Measurements from ENCODE around the gene PDZRN3.

PDZRN3 gene

DNA sequence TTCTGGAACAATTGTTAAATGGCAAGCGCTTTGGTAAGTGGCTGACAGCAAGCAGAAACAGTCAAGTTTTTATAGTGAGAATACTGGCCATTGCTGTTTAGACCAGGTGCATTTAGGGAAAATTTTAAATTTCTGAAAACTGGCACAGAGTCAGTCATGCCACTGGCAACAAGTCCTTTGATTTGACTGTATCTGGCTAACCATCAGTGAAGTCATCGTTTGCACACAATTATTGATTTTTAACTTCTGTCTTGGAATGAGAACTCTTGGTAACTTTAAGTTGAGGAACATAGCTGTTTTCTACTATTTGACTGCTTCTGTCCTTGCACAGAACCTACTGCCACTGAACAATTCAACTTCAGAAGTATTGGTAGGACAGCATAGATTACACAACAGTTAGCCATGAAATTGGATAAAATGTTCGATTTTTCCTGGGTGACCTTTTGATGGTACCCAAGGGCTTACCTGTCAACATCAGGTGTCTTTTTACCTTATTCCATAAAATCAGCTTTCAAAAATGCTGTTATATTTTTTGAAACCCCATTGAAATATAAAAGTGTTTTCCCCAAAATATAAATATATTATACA lies 225.0 kb downstream of the PDZRN3 start:
- Histone ChIP-seq H2AFZ (ENCODE audit: insufficient read depth, low read length, poor library complexity) (no peak overlapping the region), H3K14ac (ENCODE audit: low read length) (no peak overlapping the region)
- WGBS (ENCODE audit: extremely low coverage, insufficient coverage, insufficient read length) = no CpG with 5 or more reads among the region's 3 CpGs

DNA sequence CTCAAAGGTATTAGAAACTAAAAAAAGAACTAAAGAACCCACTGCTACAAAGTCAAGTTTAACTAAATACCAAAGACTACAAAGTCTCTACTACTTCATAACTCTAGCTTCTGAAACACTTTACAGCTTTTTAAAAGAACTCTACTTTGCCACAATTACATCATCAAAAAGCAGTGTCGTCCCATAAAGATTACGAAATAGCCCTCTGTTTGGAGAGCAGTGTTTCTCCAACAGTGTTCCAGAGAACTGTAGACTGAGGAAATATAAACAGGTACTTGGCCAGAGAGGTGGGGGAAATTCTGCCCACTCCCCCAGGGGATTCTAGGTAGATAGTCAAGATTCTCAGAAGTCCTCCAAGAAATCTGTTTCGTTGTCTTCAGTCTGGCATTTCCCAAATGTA lies 225.6 kb downstream of the PDZRN3 start:
- Histone ChIP-seq H3K4ac (ENCODE audit: low read depth, low read length) (no peak overlapping the region), H4K91ac (ENCODE audit: low read depth, low read length) (no peak overlapping the region), H3K4me1 (ENCODE audit: control insufficient read depth in 1 of 2, insufficient read depth in 2 of 2, low read length in 2 of 2) (peaks cover 4 to 10% of the 10 kb centered on the region in 2 experiments), H2BK5ac (ENCODE audit: low read depth, low read length, poor library complexity) (no peak overlapping the region), H3K4me2 (ENCODE audit: low read length) (no peak overlapping the region), H3K23ac (ENCODE audit: low read length) (no peak overlapping the region), H2BK12ac (ENCODE audit: low read length) (no peak overlapping the region), H3K79me1 (ENCODE audit: low read length) (peaks cover 5% of the 10 kb centered on the region), H4K8ac (ENCODE audit: low read depth, low read length) (no peak overlapping the region), H3K4me3 (ENCODE audit: low read depth, low read length) (no peak overlapping the region), H2BK120ac (ENCODE audit: insufficient read depth, low read length, poor library complexity) (no peak overlapping the region), H3K36me3 (ENCODE audit: control insufficient read depth in 1 of 2, insufficient read depth in 2 of 2, low read length in 2 of 2) (peaks cover 5 to 20% of the 10 kb centered on the region in 2 experiments), H3K79me2 (ENCODE audit: control insufficient read depth, insufficient read depth, low read length, poor library complexity) (no peaks in the 10 kb centered on the region), H3K14ac (ENCODE audit: low read length) (no peak overlapping the region), H3K27ac (ENCODE audit: low read depth, low read length) (no peak overlapping the region), H3K18ac (ENCODE audit: low read length) (no peak overlapping the region), H3K9me3 (ENCODE audit: insufficient read depth, low read depth, low read length) (no peaks in the 10 kb centered on the region), H2AK5ac (ENCODE audit: low read length) (no peak overlapping the region), H3K27me3 (ENCODE audit: insufficient read depth, low read length) (no peaks in the 10 kb centered on the region), H4K12ac (ENCODE audit: low read depth, low read length) (no peak overlapping the region), H3K9ac (ENCODE audit: low read length) (no peak overlapping the region), H2AFZ (ENCODE audit: insufficient read depth, low read length, poor library complexity) (no peak overlapping the region)
- no peak for DNase-seq
- WGBS (ENCODE audit: extremely low coverage, insufficient coverage, insufficient read length) = no CpG with 5 or more reads among the region's 3 CpGs

More for the DNA sequence above, 225.0 kb downstream of the PDZRN3 start:
- Histone ChIP-seq H3K9ac (ENCODE audit: low read length) (no peak overlapping the region), H4K8ac (ENCODE audit: low read depth, low read length) (no peak overlapping the region), H3K27ac (ENCODE audit: low read depth, low read length) (no peak overlapping the region), H2BK12ac (ENCODE audit: low read length) (no peak overlapping the region), H2AK5ac (ENCODE audit: low read length) (no peak overlapping the region), H3K23ac (ENCODE audit: low read length) (no peak overlapping the region), H3K18ac (ENCODE audit: low read length) (no peak overlapping the region), H2BK120ac (ENCODE audit: insufficient read depth, low read length, poor library complexity) (no peak overlapping the region), H4K12ac (ENCODE audit: low read depth, low read length) (no peak overlapping the region), H3K4ac (ENCODE audit: low read depth, low read length) (no peak overlapping the region), H3K4me1 (ENCODE audit: control insufficient read depth in 1 of 2, insufficient read depth in 2 of 2, low read length in 2 of 2) (peaks cover 4 to 10% of the 10 kb centered on the region in 2 experiments), H3K27me3 (ENCODE audit: insufficient read depth, low read length) (no peaks in the 10 kb centered on the region), H3K79me2 (ENCODE audit: control insufficient read depth, insufficient read depth, low read length, poor library complexity) (no peaks in the 10 kb centered on the region), H3K9me3 (ENCODE audit: insufficient read depth, low read depth, low read length) (no peaks in the 10 kb centered on the region), H3K79me1 (ENCODE audit: low read length) (peaks cover 5% of the 10 kb centered on the region), H4K91ac (ENCODE audit: low read depth, low read length) (no peak overlapping the region), H3K36me3 (ENCODE audit: control insufficient read depth in 1 of 2, insufficient read depth in 2 of 2, low read length in 2 of 2) (peaks cover 6 to 20% of the 10 kb centered on the region in 2 experiments), H2BK5ac (ENCODE audit: low read depth, low read length, poor library complexity) (no peak overlapping the region), H3K4me2 (ENCODE audit: low read length) (no peak overlapping the region), H3K4me3 (ENCODE audit: low read depth, low read length) (no peak overlapping the region)
- no peak for DNase-seq

DNA sequence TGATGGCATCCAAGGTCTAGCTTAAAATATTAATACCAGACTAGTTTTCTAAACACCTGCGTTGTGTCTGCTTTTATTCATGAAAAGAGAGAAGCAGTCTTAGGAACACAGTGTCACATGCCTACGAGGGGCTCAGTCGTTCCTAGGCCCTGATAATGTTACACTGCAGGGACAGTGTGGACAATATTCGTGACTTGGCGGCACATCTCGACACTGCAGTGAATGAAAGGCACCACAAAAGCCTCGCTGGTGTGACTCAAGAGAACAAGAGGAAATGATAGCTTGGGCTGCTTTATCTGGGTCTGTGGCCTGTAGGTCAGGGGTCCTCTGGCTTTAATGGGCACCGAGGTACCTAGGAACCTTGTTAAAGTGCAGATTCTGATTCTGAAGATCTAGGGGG lies 226.7 kb downstream of the PDZRN3 start:
- Histone ChIP-seq H4K12ac (ENCODE audit: low read depth, low read length) (no peak overlapping the region), H3K18ac (ENCODE audit: low read length) (no peak overlapping the region), H3K4me2 (ENCODE audit: low read length) (no peak overlapping the region), H4K91ac (ENCODE audit: low read depth, low read length) (no peak overlapping the region), H2AK5ac (ENCODE audit: low read length) (no peak overlapping the region), H3K27ac (ENCODE audit: low read depth, low read length) (no peak overlapping the region), H2BK5ac (ENCODE audit: low read depth, low read length, poor library complexity) (no peak overlapping the region), H3K79me2 (ENCODE audit: control insufficient read depth, insufficient read depth, low read length, poor library complexity) (no peaks in the 10 kb centered on the region), H3K4me1 (ENCODE audit: control insufficient read depth in 1 of 2, insufficient read depth in 2 of 2, low read length in 2 of 2) (peaks cover 4 to 10% of the 10 kb centered on the region in 2 experiments), H2BK12ac (ENCODE audit: low read length) (no peak overlapping the region), H3K4ac (ENCODE audit: low read depth, low read length) (no peak overlapping the region), H3K27me3 (ENCODE audit: insufficient read depth, low read length) (no peaks in the 10 kb centered on the region), H2AFZ (ENCODE audit: insufficient read depth, low read length, poor library complexity) (no peak overlapping the region), H3K36me3 (ENCODE audit: control insufficient read depth in 1 of 2, insufficient read depth in 2 of 2, low read length in 2 of 2) (peaks cover 5 to 19% of the 10 kb centered on the region in 2 experiments), H3K4me3 (ENCODE audit: low read depth, low read length) (no peak overlapping the region), H4K8ac (ENCODE audit: low read depth, low read length) (no peak overlapping the region), H3K9ac (ENCODE audit: low read length) (no peak overlapping the region), H3K23ac (ENCODE audit: low read length) (no peak overlapping the region), H3K79me1 (ENCODE audit: low read length) (peaks cover 5% of the 10 kb centered on the region), H2BK120ac (ENCODE audit: insufficient read depth, low read length, poor library complexity) (no peak overlapping the region), H3K14ac (ENCODE audit: low read length) (no peak overlapping the region), H3K9me3 (ENCODE audit: insufficient read depth, low read depth, low read length) (no peaks in the 10 kb centered on the region)
- no CpG with 5 or more reads among the region's 8 CpGs for WGBS (ENCODE audit: extremely low coverage, insufficient coverage, insufficient read length)
- no peak for DNase-seq

DNA sequence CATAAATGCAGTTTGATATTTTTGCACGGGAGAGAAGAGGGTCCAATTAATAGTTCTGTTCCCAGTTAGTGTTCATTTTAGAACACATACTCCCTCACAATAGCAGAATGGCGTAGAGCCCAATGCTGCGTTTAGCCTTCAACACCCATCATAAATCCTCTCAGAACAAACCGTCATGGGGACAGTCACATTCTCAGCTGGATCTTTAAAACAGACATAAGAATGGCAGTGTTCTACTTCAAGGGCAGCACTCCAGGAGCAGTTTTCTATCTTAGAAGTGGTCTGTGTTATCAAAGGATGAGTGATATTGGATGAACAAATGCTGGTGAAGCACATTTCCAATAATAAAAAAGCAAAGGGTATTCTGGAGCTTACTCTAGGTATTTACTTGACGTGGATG lies 230.5 kb downstream of the PDZRN3 start:
- Histone ChIP-seq H3K23ac (ENCODE audit: low read length) (no peak overlapping the region), H3K27me3 (ENCODE audit: insufficient read depth, low read length) (no peaks in the 10 kb centered on the region), H3K14ac (ENCODE audit: low read length) (no peak overlapping the region), H3K79me2 (ENCODE audit: control insufficient read depth, insufficient read depth, low read length, poor library complexity) (no peaks in the 10 kb centered on the region), H4K91ac (ENCODE audit: low read depth, low read length) (no peak overlapping the region), H3K18ac (ENCODE audit: low read length) (no peak overlapping the region), H3K4me3 (ENCODE audit: low read depth, low read length) (no peak overlapping the region), H2AFZ (ENCODE audit: insufficient read depth, low read length, poor library complexity) (no peak overlapping the region), H3K4me1 (ENCODE audit: control insufficient read depth in 1 of 2, insufficient read depth in 2 of 2, low read length in 2 of 2) (no peaks in the 10 kb centered on the region), H3K9ac (ENCODE audit: low read length) (no peak overlapping the region), H3K27ac (ENCODE audit: low read depth, low read length) (no peak overlapping the region), H4K12ac (ENCODE audit: low read depth, low read length) (no peak overlapping the region), H4K8ac (ENCODE audit: low read depth, low read length) (no peak overlapping the region), H2AK5ac (ENCODE audit: low read length) (no peak overlapping the region), H3K79me1 (ENCODE audit: low read length) (no peaks in the 10 kb centered on the region), H3K36me3 (ENCODE audit: control insufficient read depth in 1 of 2, insufficient read depth in 2 of 2, low read length in 2 of 2) (peaks cover 15 to 36% of the 10 kb centered on the region in 2 experiments), H2BK120ac (ENCODE audit: insufficient read depth, low read length, poor library complexity) (no peak overlapping the region), H3K4ac (ENCODE audit: low read depth, low read length) (no peak overlapping the region), H3K9me3 (ENCODE audit: insufficient read depth, low read depth, low read length) (no peaks in the 10 kb centered on the region), H2BK5ac (ENCODE audit: low read depth, low read length, poor library complexity) (no peak overlapping the region), H2BK12ac (ENCODE audit: low read length) (no peak overlapping the region), H3K4me2 (ENCODE audit: low read length) (no peak overlapping the region)
- DNase-seq = no peak
- no CpG with 5 or more reads among the region's 5 CpGs for WGBS (ENCODE audit: extremely low coverage, insufficient coverage, insufficient read length)
